Subcutaneous adipose tissue (tissue), 4 donors: ENCODE data around the gene KAT8. TPM values are rescaled to one million over a fixed set of nuclear protein-coding genes. Genes with fewer than 3 reads are reported as not detected.

Experiments
- total RNA-seq, 4 donors: library from RNA; depleted of rRNA; stranded (reverse); fragments of >200 nt; gene quantifications; one replicate each; pipeline ENCODE4 v1.1.0, GENCODE V29; 2016
- TF ChIP-seq, protein P1 (sequence below): fragments of 450-650 bp; IDR thresholded peaks from one replicate; pipeline ENCODE4 v1.5.1; 2016; ENCODE audit warnings: low read depth, mild to moderate bottlenecking, control low read depth, antibody characterized with exemption, moderate library complexity

The KAT8 gene
- total RNA-seq, 4 donors from 2014 or later, result 42.3 to 71.2 (median 51.9) TPM

GRCh38 chr16:31084584-31085302 lies 32.7 kb upstream of the KAT8 start:
- TF ChIP-seq, protein P1, sequence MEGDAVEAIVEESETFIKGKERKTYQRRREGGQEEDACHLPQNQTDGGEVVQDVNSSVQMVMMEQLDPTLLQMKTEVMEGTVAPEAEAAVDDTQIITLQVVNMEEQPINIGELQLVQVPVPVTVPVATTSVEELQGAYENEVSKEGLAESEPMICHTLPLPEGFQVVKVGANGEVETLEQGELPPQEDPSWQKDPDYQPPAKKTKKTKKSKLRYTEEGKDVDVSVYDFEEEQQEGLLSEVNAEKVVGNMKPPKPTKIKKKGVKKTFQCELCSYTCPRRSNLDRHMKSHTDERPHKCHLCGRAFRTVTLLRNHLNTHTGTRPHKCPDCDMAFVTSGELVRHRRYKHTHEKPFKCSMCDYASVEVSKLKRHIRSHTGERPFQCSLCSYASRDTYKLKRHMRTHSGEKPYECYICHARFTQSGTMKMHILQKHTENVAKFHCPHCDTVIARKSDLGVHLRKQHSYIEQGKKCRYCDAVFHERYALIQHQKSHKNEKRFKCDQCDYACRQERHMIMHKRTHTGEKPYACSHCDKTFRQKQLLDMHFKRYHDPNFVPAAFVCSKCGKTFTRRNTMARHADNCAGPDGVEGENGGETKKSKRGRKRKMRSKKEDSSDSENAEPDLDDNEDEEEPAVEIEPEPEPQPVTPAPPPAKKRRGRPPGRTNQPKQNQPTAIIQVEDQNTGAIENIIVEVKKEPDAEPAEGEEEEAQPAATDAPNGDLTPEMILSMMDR, result no peak

DNA sequence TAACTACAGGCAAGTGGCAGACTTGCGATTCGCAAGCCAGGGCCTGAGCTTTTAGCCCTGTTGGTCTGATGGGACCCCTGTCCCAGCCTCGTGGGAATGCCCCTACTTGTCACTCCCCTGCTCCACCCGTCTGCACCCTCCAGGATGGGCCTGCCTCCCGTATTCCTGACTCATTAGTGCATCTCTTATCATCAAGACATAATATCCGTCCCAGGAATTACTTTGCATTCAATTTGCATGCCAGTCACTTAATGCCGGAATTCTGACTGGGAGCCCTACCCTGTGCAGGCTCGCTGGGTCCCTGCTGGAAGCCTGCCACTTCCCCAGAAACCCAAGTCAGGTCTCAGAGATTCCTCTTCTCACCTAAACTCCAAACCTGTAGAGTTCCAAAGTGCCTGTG lies 32.1 kb upstream of the KAT8 start:
- TF ChIP-seq, protein P1, result no peak

DNA sequence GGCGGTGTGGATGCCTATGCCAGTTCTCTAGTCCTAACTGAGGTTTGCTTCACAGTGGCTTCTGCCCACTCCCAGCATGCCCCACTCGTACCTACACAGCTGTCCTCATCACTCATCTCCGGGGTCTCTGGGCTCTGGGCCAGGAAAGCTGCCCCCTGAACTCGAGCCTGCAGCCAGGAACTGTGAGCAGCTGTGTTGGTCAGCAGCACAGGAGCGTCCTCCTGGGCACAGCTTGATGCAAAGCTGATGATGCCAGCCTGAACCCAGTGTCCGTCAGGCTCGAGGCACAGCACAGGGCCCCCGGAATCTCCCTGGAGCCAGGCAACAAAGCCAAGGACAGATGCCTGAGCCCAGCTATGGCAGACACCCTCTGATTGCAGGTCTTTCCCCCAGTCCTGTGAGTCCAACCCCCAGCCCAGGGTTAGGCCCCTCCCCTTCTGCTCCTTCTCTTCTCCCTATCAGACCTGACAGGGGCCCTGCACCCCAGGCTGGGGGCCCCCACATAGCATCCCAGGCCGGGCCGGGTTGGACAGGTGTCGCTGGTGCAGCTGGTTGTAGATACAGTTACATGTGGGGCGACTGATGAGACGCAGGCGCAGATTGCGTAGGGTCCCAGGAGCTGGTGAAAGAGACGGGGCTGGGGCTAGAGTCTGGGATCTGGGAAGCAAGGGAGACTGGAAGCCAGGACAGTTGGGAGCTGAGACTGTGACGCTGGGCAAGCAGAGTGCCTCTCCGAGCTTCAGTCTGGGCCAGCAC lies 31.4 kb upstream of the KAT8 start:
- TF ChIP-seq, protein P1, result no peak

DNA sequence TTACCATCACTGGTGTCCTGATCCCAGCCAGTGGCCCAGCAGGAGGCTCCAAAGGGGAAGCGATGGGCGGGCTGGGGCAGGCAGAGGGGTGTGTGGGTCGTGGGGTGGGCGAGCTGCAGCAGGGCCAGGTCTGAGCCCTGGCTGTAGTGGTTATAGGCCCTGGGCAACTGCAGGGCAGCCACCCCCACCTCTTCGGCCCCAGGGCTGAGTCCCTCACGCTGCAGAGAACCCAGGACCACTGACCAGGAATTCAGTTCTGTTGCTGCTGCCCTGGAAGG lies 30.9 kb upstream of the KAT8 start:
- TF ChIP-seq, protein P1, result no peak

DNA sequence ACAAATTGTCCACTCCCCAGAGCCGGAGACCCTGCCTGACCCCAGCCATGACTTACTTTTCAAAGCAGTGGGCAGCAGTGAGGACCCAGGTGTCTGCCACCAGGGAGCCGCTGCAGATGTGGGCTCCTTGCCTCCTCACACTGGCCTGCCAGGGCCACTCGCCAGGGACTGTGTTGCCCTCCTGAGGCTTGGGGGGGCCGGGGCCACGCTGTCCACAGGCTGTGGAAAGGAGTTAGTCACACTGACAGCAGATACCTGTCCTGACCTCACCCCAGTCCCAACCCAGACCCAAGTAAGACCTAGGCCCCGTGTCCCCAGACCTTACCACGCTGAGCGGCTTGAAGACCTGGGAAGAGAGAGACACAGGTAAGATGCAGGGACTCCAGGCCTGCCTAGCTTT lies 30.0 kb upstream of the KAT8 start:
- TF ChIP-seq, protein P1, result no peak

GRCh38 chr16:31087971-31088370 lies 29.5 kb upstream of the KAT8 start:
- TF ChIP-seq, protein P1, result no peak

GRCh38 chr16:31088459-31089183 lies 28.8 kb upstream of the KAT8 start, which contains the start of gene PRSS53:
PRSS53 (minus strand) TSS chr16:31088943; CDS start chr16:31088809, 134 bp downstream.
- TF ChIP-seq, protein P1, result no peak
